HG02588 (cell line): ENCODE measurements around the gene CREB5.
A peak's percentile ranks its signal among the peaks of the same experiment; 100 is the strongest.

Source experiments
- ATAC-seq: cut with Tn5 transposase; IDR thresholded peaks from one replicate; pipeline ENCODE4 v1.9.1; 2021; ENCODE audit warnings: mild to moderate bottlenecking, moderate library complexity; ENCODE audit not compliant: unreplicated experiment

The CREB5 gene

GRCh38 chr7:28669330-28669729 is 257.0 kb downstream of the CREB5 start:
- no peak for ATAC-seq

GRCh38 chr7:28671526-28671925 is 259.2 kb downstream of the CREB5 start:
- no peak for ATAC-seq

GRCh38 chr7:28672397-28672797 is 260.1 kb downstream of the CREB5 start:
- ATAC-seq = no peak

- no peak for ATAC-seq
These were observed 262.1 kb downstream of the CREB5 start for GRCh38 chr7:28674359-28674782.

- no peak for ATAC-seq
These were observed 263.1 kb downstream of the CREB5 start for GRCh38 chr7:28675429-28675828.

- no peak for ATAC-seq
These were observed 265.4 kb downstream of the CREB5 start for GRCh38 chr7:28677668-28678067.

- no peak for ATAC-seq
These were observed 266.2 kb downstream of the CREB5 start for GRCh38 chr7:28678431-28678965.

GRCh38 chr7:28681693-28682310 is 269.5 kb downstream of the CREB5 start:
- ATAC-seq = no peak

- no peak for ATAC-seq
These were observed 270.5 kb downstream of the CREB5 start for GRCh38 chr7:28682801-28683200.

- ATAC-seq = no peak
These were observed 272.4 kb downstream of the CREB5 start for GRCh38 chr7:28684650-28685241.

- no peak for ATAC-seq
These were observed 272.9 kb downstream of the CREB5 start for GRCh38 chr7:28685242-28685643.

GRCh38 chr7:28685644-28686417 is 273.5 kb downstream of the CREB5 start:
- peak; percentile 62 for ATAC-seq

- no peak for ATAC-seq
These were observed 274.1 kb downstream of the CREB5 start for GRCh38 chr7:28686418-28686800.

GRCh38 chr7:28687537-28687936 is 275.2 kb downstream of the CREB5 start:
- ATAC-seq = no peak

- ATAC-seq = no peak
These were observed 275.9 kb downstream of the CREB5 start for GRCh38 chr7:28688174-28688573.

GRCh38 chr7:28688651-28689050 is 276.3 kb downstream of the CREB5 start:
- no peak for ATAC-seq

- ATAC-seq = no peak
These were observed 283.3 kb downstream of the CREB5 start for GRCh38 chr7:28695300-28696295.

GRCh38 chr7:28697913-28698563 is 285.7 kb downstream of the CREB5 start:
- ATAC-seq = no peak

GRCh38 chr7:28698840-28699239 is 286.5 kb downstream of the CREB5 start:
- no peak for ATAC-seq

GRCh38 chr7:28700096-28700495 is 287.8 kb downstream of the CREB5 start:
- no peak for ATAC-seq
